ENCODE measurements around the gene COMT.

- TF ChIP-seq CTCF (IDR thresholded peaks at IDR 0.05; ENCODE audit: low read depth, low read length, missing input control) (peak; percentile 47), MAX (IDR thresholded peaks at IDR 0.05) (no peak), REST (IDR thresholded peaks at IDR 0.05) (no peak), RXRA (IDR thresholded peaks at IDR 0.05) (no peak)
Measured at GRCh38 chr22:20013382-20013871, 71.9 kb downstream of the COMT start.

Data from liver (tissue), 3 donors.